Spinal cord (tissue), 10 donors: ENCODE data around the gene DEFB128. TPM values are rescaled to one million over a fixed set of nuclear protein-coding genes. Genes with fewer than 3 reads are reported as not detected.
"Not testable (repeated sequence)": the region's sequence is repeated elsewhere in the genome, so short reads cannot be mapped to it uniquely, and the experiment has no call there.

Source experiments
- DNase-seq, 6 donors: peaks; one replicate each; pipeline versions ENCODE4 v3.0.0 to v3.0.0-alpha.2; 2013 to 2015; ENCODE audit warnings: low spot score in 6 of 6, low read depth in 4 of 6
- H3K27ac ChIP-seq: one replicate; pipeline ENCODE4 v1.5.1; 2013; ENCODE audit warnings: low read depth, low read length, control low read depth
- H3K27me3 ChIP-seq: one replicate; pipeline ENCODE4 v1.6.1; 2013; ENCODE audit warnings: low read length; ENCODE audit not compliant: control insufficient read depth, insufficient read depth
- H3K36me3 ChIP-seq: one replicate; pipeline ENCODE4 v1.6.1; 2013; ENCODE audit warnings: low read length; ENCODE audit not compliant: control insufficient read depth, insufficient read depth
- H3K4me1 ChIP-seq: one replicate; pipeline ENCODE4 v1.6.1; 2013; ENCODE audit warnings: low read length; ENCODE audit not compliant: control insufficient read depth, insufficient read depth
- H3K4me3 ChIP-seq: one replicate; pipeline ENCODE4 v1.5.1; 2013; ENCODE audit warnings: low read depth, low read length, control low read depth
- H3K9me3 ChIP-seq: one replicate; pipeline ENCODE4 v1.6.1; 2013; ENCODE audit warnings: low read length; ENCODE audit not compliant: control insufficient read depth, insufficient read depth
- WGBS: methylation state at CpG from one replicate; pipeline ENCODE4 v1.1.5; 2013; ENCODE audit warnings: missing lambda C conversion rate; ENCODE audit not compliant: insufficient coverage; 5-methylcytosine and 5-hydroxymethylcytosine counted together
- long read RNA-seq, 4 donors: transcript quantifications; one replicate each; lab custom pipeline, GENCODE V29; 2026
- polyA plus RNA-seq, 2 donors: library from polyadenylated mRNA; unstranded; fragments of 120-200 nt; gene quantifications; one replicate each; pipeline ENCODE4 v1.2.1, GENCODE V29; 2013; ENCODE audit not compliant: insufficient read length in 2 of 2
- total RNA-seq, 2 donors: library from RNA; depleted of rRNA in 1 of 2; stranded (reverse); fragments of 120-200 nt in 1 of 2; fragments of >200 nt in 1 of 2; gene quantifications; one replicate each; pipeline versions ENCODE4 v1.2.3 to v1.2.4, GENCODE V29; 2013 to 2014
- donor health status: healthy.

DEFB128 gene
- total RNA-seq (not detected), polyA plus RNA-seq (not detected)
- long read RNA-seq, donor 1: 0 reads
- long read RNA-seq, donor 2: 0 reads
- long read RNA-seq, donor 3: 0 reads
- long read RNA-seq, donor 4: 0 reads

DNA sequence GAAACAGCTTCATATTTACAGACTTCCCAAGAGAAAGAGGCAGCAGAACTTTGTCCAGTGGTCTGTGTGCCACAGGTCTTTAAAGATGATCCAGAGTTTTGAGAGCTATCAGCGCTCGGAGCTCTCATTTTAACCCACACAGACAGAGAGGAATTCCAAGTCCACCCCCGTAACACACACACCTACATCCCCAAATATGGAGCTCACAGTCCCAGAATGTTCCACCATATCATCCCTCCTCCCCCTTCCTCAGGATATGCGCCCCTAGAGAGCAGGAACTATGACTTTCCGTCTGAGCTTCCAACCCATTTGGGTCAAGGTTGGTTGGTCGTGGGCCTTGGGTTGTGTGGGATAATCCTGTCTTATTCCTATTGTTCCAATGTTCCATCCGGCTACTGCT, at the start of gene DEFB128:
DEFB128 (minus strand) TSS at position 101 of the 400 bp plus-strand sequence; CDS start at position 13, 88 bp downstream.
- Histone ChIP-seq H3K36me3 (no peaks in the 10 kb centered on the region), H3K9me3 (no peaks in the 10 kb centered on the region), H3K27me3 (peaks cover 3% of the 10 kb centered on the region), H3K27ac (no peak within 1 kb of the TSS), H3K4me3 (no peak within 1 kb of the TSS), H3K4me1 (no peaks in the 10 kb centered on the region)
- 86% methylated on average over 3 of the region's 7 CpGs for WGBS
- DNase-seq: no peak

DNA sequence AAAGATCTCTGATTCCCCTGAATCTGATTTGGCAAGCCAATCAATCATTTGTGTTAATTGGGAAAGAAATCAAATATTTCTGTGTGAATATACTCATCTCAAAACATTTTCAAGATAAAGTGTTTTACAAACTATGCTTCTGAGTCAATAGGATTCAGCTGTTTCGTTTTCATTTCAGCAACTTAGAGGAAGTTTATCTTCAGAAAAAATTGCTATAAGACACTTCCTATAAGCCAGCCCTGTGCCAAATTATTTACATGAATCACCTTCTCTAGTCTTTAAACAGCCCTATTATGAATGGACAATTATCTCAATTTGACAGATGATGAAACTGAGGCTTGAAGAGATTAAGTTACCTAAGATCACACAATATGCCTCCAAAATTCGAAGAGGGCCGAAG, 48.4 kb upstream of the DEFB128 start:
- Histone ChIP-seq H3K9me3 (no peaks in the 10 kb centered on the region), H3K36me3 (no peaks in the 10 kb centered on the region), H3K27me3 (peaks cover 1% of the 10 kb centered on the region), H3K4me1 (no peaks in the 10 kb centered on the region), H3K27ac (no peak overlapping the region), H3K4me3 (no peak overlapping the region)
- no CpG with 5 or more reads among the region's 3 CpGs for WGBS
- no peak for DNase-seq

DNA sequence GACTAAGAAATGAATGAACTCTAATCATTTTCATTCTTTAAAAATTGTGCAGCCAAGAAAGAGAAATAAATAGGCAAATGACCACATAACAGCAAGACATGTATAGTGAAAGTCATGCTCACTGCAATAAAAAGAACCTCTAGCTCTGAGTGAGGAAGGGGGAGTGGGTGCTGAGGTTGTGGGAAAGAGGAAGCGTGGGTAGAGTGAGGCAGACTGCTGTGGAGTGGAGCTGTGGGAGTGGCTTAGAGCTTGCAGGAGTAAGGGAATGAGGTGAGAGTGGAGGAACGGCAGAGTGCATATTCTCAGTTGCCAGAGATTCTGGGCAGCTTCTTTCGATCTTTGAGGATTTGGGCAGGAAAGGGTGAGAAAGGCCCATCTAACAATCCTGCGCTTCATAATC, 48.0 kb upstream of the DEFB128 start:
- Histone ChIP-seq H3K27me3 (no peaks in the 10 kb centered on the region), H3K27ac (no peak overlapping the region), H3K4me1 (no peaks in the 10 kb centered on the region), H3K36me3 (no peaks in the 10 kb centered on the region), H3K9me3 (no peaks in the 10 kb centered on the region), H3K4me3 (no peak overlapping the region)
- no peak for DNase-seq
- WGBS: 35% methylated on average over 2 of the region's 4 CpGs

DNA sequence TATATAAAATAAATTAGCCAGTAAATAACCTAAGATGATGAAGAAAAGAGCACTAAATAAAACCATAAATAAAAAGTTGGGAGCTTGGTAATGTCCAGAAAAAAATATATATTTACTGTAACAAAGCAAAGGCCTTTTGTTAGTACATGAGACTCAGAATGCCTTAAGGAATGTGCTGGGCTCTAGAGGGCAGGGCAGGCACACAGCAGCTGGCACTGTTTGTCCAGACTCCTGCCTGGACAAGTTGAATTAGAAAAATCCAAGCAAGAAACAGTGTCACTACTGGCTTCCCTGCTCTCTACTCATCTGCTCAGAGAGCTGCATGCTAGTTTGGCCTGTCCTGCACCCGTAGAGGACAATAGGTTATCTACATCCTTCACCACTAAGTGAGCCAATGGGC, 46.4 kb upstream of the DEFB128 start:
- DNase-seq: peak in 2 of 6 donors; percentile 14 to 48
- Histone ChIP-seq H3K9me3 (no peaks in the 10 kb centered on the region), H3K27me3 (no peaks in the 10 kb centered on the region), H3K4me3 (no peak overlapping the region), H3K4me1 (no peaks in the 10 kb centered on the region), H3K36me3 (no peaks in the 10 kb centered on the region), H3K27ac (no peak overlapping the region)
- 83% methylated on average over 1 of the region's 1 CpG for WGBS

DNA sequence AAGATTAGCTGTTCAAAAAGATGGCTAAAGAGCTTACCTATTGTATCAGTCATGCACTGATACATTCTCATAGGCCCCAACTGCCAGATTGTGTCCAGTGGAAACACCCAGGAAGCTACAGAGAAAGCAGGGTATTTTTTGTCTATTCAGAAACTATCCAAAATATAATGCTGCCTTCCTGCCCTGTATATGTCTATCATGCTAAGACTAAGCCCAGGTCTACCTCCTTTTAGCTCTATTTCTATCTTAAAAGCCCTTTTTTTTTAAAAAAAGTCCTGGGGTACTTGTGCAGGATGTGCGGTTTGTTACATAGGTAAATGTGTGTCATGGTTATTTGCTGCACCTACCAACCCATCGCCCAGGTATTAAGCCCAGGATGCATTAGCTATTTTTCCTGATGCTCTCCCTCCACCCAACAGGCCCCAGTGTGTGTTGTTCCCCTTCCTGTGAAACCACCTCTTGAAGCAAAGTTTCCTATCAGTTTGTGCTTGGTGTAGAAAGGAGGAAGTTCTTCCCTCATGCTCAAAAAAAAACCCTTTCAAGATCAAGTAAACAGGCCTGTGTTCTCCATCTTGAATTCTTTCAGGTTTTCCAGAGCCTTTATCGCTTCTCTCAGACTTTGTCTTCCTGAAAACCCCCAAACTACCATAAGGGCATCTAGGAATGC, 38.1 kb upstream of the DEFB128 start:
- H3K9me3 ChIP-seq: no peaks in the 10 kb centered on the region
- no peak for DNase-seq
- H3K27ac ChIP-seq: no peak overlapping the region
- peaks cover 2% of the 10 kb centered on the region for H3K27me3 ChIP-seq
- H3K4me1 ChIP-seq: no peaks in the 10 kb centered on the region
- H3K36me3 ChIP-seq: no peaks in the 10 kb centered on the region
- H3K4me3 ChIP-seq: no peak overlapping the region
- no CpG with 5 or more reads among the region's 3 CpGs for WGBS

DNA sequence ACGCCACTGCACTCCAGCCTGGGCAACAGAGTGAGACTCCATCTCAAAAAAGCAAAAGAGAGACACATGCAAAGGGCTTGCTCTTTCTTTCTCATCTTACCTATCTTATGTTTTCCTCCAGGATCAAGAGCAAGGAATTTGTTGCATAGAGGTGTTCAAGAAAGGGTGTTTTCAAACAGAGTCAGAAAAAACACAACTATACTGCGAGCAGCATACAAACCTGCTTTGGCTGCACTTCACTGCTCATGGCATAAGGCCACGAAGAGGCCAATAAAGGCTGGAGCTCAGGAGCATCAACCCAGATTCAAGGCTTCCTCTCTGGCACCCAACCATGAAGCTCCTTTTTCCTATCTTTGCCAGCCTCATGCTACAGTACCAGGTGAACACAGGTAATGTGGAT, 37.4 kb upstream of the DEFB128 start, which contains the start of gene DEFB129:
DEFB129 (plus strand) TSS at position 301 of the 400 bp plus-strand sequence; CDS start at position 332, 31 bp downstream.
- Histone ChIP-seq H3K4me3 (no peak within 1 kb of the TSS), H3K27me3 (peaks cover 2% of the 10 kb centered on the region), H3K36me3 (no peaks in the 10 kb centered on the region), H3K27ac (no peak within 1 kb of the TSS), H3K9me3 (no peaks in the 10 kb centered on the region), H3K4me1 (no peaks in the 10 kb centered on the region)
- 75% methylated on average over 2 of the region's 3 CpGs for WGBS
- DNase-seq: no peak

DNA sequence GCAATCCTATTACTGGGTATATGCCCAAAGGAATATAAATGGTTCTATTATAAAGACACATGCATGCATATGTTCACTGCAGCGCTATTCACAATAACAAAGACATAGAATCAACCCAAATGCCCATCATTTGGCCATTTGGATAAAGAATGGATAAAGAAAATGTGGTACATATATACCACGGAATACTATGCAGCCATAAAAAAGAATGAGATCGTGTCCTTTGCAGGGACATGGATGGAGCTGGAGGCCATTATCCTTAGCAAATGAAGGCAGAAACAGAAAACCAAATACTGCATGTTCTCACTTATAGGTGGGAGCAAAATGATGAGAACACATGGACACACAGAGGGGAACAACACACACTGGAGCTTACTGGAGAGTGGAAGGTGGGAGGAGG, 36.4 kb upstream of the DEFB128 start:
- not testable (repeated sequence) for H3K9me3 ChIP-seq, DNase-seq, H3K36me3 ChIP-seq, H3K27ac ChIP-seq, H3K4me3 ChIP-seq, H3K27me3 ChIP-seq, H3K4me1 ChIP-seq
- WGBS: 95% methylated on average over 2 of the region's 3 CpGs

DNA sequence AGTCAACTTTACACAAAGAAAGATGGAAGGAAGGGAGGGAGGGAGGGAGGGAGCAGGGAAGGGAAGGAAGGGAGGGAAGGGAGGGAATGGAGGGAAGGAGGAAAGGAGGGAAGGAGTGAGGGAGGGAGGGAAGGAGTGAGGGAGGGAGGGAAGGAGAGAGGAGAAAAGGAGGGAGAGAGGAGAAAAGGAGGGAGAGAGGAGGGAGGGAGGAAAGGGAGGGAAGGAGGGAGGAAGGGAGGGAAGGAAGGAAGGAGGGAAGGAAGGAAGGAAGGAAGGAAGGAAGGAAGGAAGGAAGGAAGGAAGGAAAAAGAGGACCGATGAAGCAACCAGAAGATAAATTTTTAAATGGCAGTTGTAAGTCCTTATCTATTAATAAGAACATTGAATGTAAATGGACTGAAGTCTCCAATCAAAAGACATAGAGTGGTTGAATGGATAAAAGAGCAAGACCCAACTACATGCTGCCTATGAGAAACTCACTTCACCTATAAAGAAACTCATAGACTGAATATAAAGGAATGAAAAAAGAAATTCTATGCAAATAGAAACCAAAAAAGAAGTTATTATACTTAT, 31.8 kb upstream of the DEFB128 start:
- no peaks in the 10 kb centered on the region for H3K4me1 ChIP-seq
- H3K9me3 ChIP-seq: no peaks in the 10 kb centered on the region
- WGBS: 40% methylated on average over 1 of the region's 1 CpG
- no peak for DNase-seq
- H3K4me3 ChIP-seq: no peak overlapping the region
- peaks cover 6% of the 10 kb centered on the region for H3K27me3 ChIP-seq
- H3K36me3 ChIP-seq: no peaks in the 10 kb centered on the region
- H3K27ac ChIP-seq: no peak overlapping the region

DNA sequence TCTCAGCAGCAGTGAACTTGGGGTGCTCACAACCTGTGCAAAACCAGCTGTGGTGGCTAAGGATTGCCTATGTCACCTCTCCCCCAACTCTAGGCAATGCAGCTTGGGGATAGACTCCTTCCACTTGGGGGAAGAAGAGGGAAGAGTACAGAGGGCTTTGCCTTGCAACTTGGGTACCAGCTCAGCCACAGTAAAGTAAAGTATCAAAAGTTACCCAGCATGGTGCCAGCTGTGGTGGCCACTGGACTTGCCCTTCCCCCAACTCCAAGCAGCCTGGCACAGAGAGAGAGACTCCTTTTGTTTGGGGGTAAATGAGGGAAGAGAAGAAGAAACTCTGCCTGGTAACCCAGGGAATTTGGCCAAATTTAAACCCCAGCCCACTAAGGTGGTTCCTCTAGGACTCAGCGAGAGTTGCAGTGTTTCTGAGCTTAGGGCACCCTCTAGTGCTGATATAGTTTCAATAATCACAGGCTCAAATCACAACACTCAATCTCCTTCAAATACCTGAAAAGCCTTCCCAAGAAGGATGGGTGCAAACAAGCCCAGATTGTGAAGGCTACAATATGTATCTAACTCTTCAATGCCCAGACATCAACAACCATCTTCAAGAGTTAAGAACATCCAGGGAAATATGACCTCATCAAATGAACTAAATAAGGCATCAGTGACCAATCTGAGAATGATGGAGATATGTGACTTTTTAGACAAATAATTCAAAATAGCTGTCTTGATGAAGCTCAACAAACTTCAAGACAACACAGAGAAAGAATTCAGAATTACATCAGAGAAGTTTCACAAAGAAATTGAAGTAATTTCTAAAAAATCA, 30.0 kb upstream of the DEFB128 start:
- no peaks in the 10 kb centered on the region for H3K36me3 ChIP-seq
- no peak overlapping the region for H3K4me3 ChIP-seq
- no peaks in the 10 kb centered on the region for H3K4me1 ChIP-seq
- H3K27ac ChIP-seq: no peak overlapping the region
- DNase-seq: peak in 4 of 6 donors; percentile 20 to 72 (median 38)
- H3K9me3 ChIP-seq: no peaks in the 10 kb centered on the region
- WGBS: no CpG with 5 or more reads among the region's 1 CpG
- peaks cover 4% of the 10 kb centered on the region for H3K27me3 ChIP-seq
